GM12878 (cell line): ENCODE data around the gene HPX. TPM values are rescaled to one million over a fixed set of nuclear protein-coding genes. Genes with fewer than 3 reads are reported as not detected.
A peak's percentile ranks its signal among the peaks of the same experiment; 100 is the strongest.

ENCODE experiments used
- ATAC-seq: fragments of 200-7000 bp; cut with Tn5 transposase; 3 replicates; pipeline ENCODE4 v1.9.1; 2020; ENCODE audit warnings: mild to moderate bottlenecking, moderate library complexity
- BruUV-seq: library from RNA; stranded (reverse); fragments of 400-500 nt; replicated peaks from 2 replicates; lab custom pipeline; 2021; lab: Mats Ljungman, UMichigan
- CTCF ChIA-PET: fragments of 300-600 bp; sonication (Branson Sonifier 250); formaldehyde crosslinking; extraction: SDS; loops from one replicate; lab custom pipeline; 2021; ENCODE audit warnings: inconsistent platforms; lab: Yijun Ruan, JAX
- POLR2A ChIA-PET: fragments of 350-600 bp; formaldehyde crosslinking; extraction: SDS; loops from one replicate; lab custom pipeline; 2021; ENCODE audit warnings: inconsistent platforms; lab: Charles Lee
- RAD21 ChIA-PET: fragments of 300-600 bp; sonication (Branson Sonifier 250); formaldehyde crosslinking; loops from one replicate; lab custom pipeline; 2023; ENCODE audit warnings: antibody characterized with exemption; ENCODE audit not compliant: unreplicated experiment; lab: Charles Lee
- SMC1A ChIA-PET: fragments of 300-600 bp; sonication (Branson Sonifier 250); formaldehyde crosslinking; loops from one replicate; lab custom pipeline; 2023; ENCODE audit not compliant: unreplicated experiment, uncharacterized antibody; lab: Charles Lee
- DNase-seq: peaks from one replicate; pipeline ENCODE4 v3.0.0-alpha.2; 2011; ENCODE audit warnings: low read depth, low spot score
- FAIRE-seq: peaks from 3 replicates; lab custom pipeline; 2011; peaks lifted over from hg19 to GRCh38; lab: Jason Lieb, UNC
- H2AFZ ChIP-seq: 2 replicates; pipeline ENCODE4 v1.6.0; 2011; ENCODE audit warnings: low read depth, low read length, control low read depth; ENCODE audit not compliant: control insufficient read depth
- H3K27ac ChIP-seq: 2 replicates; pipeline ENCODE4 v1.5.1; 2011; ENCODE audit warnings: control low read depth; ENCODE audit not compliant: control insufficient read depth, insufficient read depth
- H3K27me3 ChIP-seq, 2 experiments: replicated peaks in 1 of 2; 2 replicates each; pipeline versions ENCODE4 v1.6.0 to v1.6.1; 2011; ENCODE audit warnings: low read length in 1 of 2; ENCODE audit not compliant: control insufficient read depth in 2 of 2, insufficient read depth in 2 of 2
- H3K36me3 ChIP-seq, 2 experiments: 2 replicates each; pipeline ENCODE4 v1.5.1; 2011; ENCODE audit warnings: low read length in 1 of 2; ENCODE audit not compliant: control insufficient read depth in 2 of 2, insufficient read depth in 2 of 2
- H3K4me1 ChIP-seq: 2 replicates; pipeline ENCODE4 v1.6.1; 2011; ENCODE audit warnings: mild to moderate bottlenecking, low read length, moderate library complexity, mixed read lengths; ENCODE audit not compliant: control insufficient read depth, insufficient read depth
- H3K4me2 ChIP-seq: 2 replicates; pipeline ENCODE4 v1.6.0; 2011; ENCODE audit warnings: control low read depth; ENCODE audit not compliant: control insufficient read depth, insufficient read depth
- H3K4me3 ChIP-seq: fragments of 200-600 bp; sonication (generic); 2 replicates; pipeline ENCODE4 v1.5.1; 2016
- H3K79me2 ChIP-seq: 2 replicates; pipeline ENCODE4 v1.6.0; 2011; ENCODE audit warnings: low read length; ENCODE audit not compliant: control insufficient read depth, insufficient read depth
- H3K9ac ChIP-seq: 2 replicates; pipeline ENCODE4 v1.8.0; 2011; ENCODE audit warnings: low read length, control low read depth, mixed read lengths; ENCODE audit not compliant: control insufficient read depth, insufficient read depth
- H3K9me3 ChIP-seq: replicated peaks from 3 replicates; pipeline ENCODE4 v1.5.1; 2011; ENCODE audit warnings: mild to moderate bottlenecking, low read length; ENCODE audit not compliant: control insufficient read depth, insufficient read depth
- H4K20me1 ChIP-seq: 2 replicates; pipeline ENCODE4 v1.6.0; 2011; ENCODE audit not compliant: control insufficient read depth, insufficient read depth
- ATF3 ChIP-seq: IDR thresholded peaks from 2 replicates; pipeline ENCODE4 v1.6.1; 2011; ENCODE audit warnings: low read depth, mild to moderate bottlenecking, low read length, moderate library complexity, borderline replicate concordance; ENCODE audit errors: extremely low read depth
- ATF7 ChIP-seq: fragments of 450-650 bp; IDR thresholded peaks from 2 replicates; pipeline ENCODE4 v1.6.1; 2016; ENCODE audit warnings: low read depth, mild to moderate bottlenecking
- BACH1 ChIP-seq: fragments of 450-650 bp; IDR thresholded peaks from 2 replicates; pipeline ENCODE4 v1.6.1; 2017; ENCODE audit warnings: mild to moderate bottlenecking, borderline replicate concordance
- BCL3 ChIP-seq: IDR thresholded peaks from 2 replicates; pipeline ENCODE4 v1.6.1; 2011; ENCODE audit warnings: borderline replicate concordance, low read depth, mild to moderate bottlenecking, moderate library complexity, low read length; ENCODE audit not compliant: insufficient read depth, poor library complexity, severe bottlenecking
- BCLAF1 ChIP-seq: fragments of 450-650 bp; IDR thresholded peaks from 2 replicates; pipeline ENCODE4 v1.6.1; 2017; ENCODE audit warnings: antibody characterized with exemption, mild to moderate bottlenecking, moderate library complexity
- CBX3 ChIP-seq: fragments of 200-600 bp; sonication (generic); IDR thresholded peaks from 2 replicates; pipeline ENCODE4 v1.6.1; 2016; ENCODE audit warnings: low read depth, borderline replicate concordance
- EED ChIP-seq: sonication (generic); IDR thresholded peaks from 2 replicates; pipeline ENCODE4 v1.6.1; 2016; ENCODE audit warnings: antibody characterized with exemption, low read depth
- EP300 ChIP-seq, 2 experiments: fragments of 150-350 bp in 1 of 2; IDR thresholded peaks; 2 replicates each; pipeline ENCODE4 v1.6.1; 2011 to 2012; ENCODE audit warnings: low read depth in 2 of 2, low read length in 2 of 2, borderline replicate concordance in 1 of 2, improper control_type of control experiment in 1 of 2, inconsistent platforms in 1 of 2; ENCODE audit not compliant: control insufficient read depth in 1 of 2
- FOXM1 ChIP-seq: IDR thresholded peaks from 2 replicates; pipeline ENCODE4 v1.6.1; 2012; ENCODE audit warnings: low read depth, mild to moderate bottlenecking, inconsistent platforms, low read length, moderate library complexity
- HCFC1 ChIP-seq: fragments of 150-350 bp; IDR thresholded peaks from 2 replicates; pipeline ENCODE4 v1.6.1; 2014; ENCODE audit warnings: low read length
- HDAC6 ChIP-seq: fragments of 200-600 bp; sonication (generic); IDR thresholded peaks from one replicate; pipeline ENCODE4 v1.8.0; 2017; ENCODE audit warnings: antibody characterized with exemption; ENCODE audit not compliant: unreplicated experiment
- KAT2A ChIP-seq: conservative IDR thresholded peaks from 2 replicates; pipeline ENCODE4 v1.6.1; 2011; ENCODE audit warnings: low read depth, low read length; ENCODE audit not compliant: control insufficient read depth
- NFYA ChIP-seq: IDR thresholded peaks from 2 replicates; pipeline ENCODE4 v1.6.1; 2011; ENCODE audit warnings: low read depth, mild to moderate bottlenecking, low read length, improper control_type of control experiment, borderline replicate concordance
- NR2C1 ChIP-seq: fragments of 450-650 bp; IDR thresholded peaks from 2 replicates; pipeline ENCODE4 v1.6.1; 2017; ENCODE audit warnings: antibody characterized with exemption, mild to moderate bottlenecking, moderate library complexity
- RFX5 ChIP-seq: IDR thresholded peaks from 2 replicates; pipeline ENCODE4 v1.6.1; 2011; ENCODE audit warnings: low read depth, low read length, improper control_type of control experiment
- SPI1 ChIP-seq: IDR thresholded peaks from 2 replicates; pipeline ENCODE4 v1.6.1; 2011; ENCODE audit warnings: low read depth, mild to moderate bottlenecking, low read length, moderate library complexity, borderline replicate concordance; ENCODE audit not compliant: insufficient read depth
- STAT1 ChIP-seq: fragments of 450-650 bp; conservative IDR thresholded peaks from 2 replicates; pipeline ENCODE4 v1.6.1; 2014; ENCODE audit warnings: antibody characterized with exemption, mild to moderate bottlenecking
- TBL1XR1 ChIP-seq: IDR thresholded peaks from 2 replicates; pipeline ENCODE4 v1.6.1; 2012; ENCODE audit warnings: low read depth, low read length, improper control_type of control experiment
- WGBS: methylation state at CpG from one replicate; pipeline ENCODE4 v1.1.6; 2016; ENCODE audit warnings: low lambda C conversion rate; ENCODE audit not compliant: insufficient replicate concordance, insufficient coverage; ENCODE audit errors: missing lambda C conversion rate; 5-methylcytosine and 5-hydroxymethylcytosine counted together
- in situ Hi-C: fragments of 300-500 bp; cut with MboI; formaldehyde crosslinking; loops from 9 replicates; pipeline ENCODE4 v1.14.3; 2018; ENCODE audit warnings: mixed read lengths
- intact Hi-C: fragments of 100-400 bp; cut with micrococcal nuclease; formaldehyde crosslinking; loops from one replicate; pipeline ENCODE4 v1.14.2; 2022; ENCODE audit not compliant: unreplicated experiment
- polyA plus RNA-seq, 11 experiments: library from polyadenylated mRNA; depleted of rRNA in 4 of 11; unstranded in 6 of 11; stranded (reverse) in 5 of 11; fragments of >200 nt; fragmentation: Nextera tagmentation in 4 of 11; fragmentation: Illumina TruSeq in 1 of 11; extraction: Ambion mirVana in 4 of 11; extraction: Trizol in 1 of 11; gene quantifications; 1 replicate in 1 of 11; 2 replicates in 10 of 11; pipeline versions ENCODE4 v1.2.1 to v1.2.3, GENCODE V29; 2011 to 2016; ENCODE audit warnings: inconsistent platforms in 2 of 11, missing spikeins in 2 of 11, low read depth in 1 of 11
- total RNA-seq, 4 experiments: library from RNA; depleted of rRNA in 3 of 4; stranded (reverse); fragments of >200 nt in 3 of 4; fragmentation: Illumina TruSeq in 1 of 4; extraction: Trizol in 1 of 4; gene quantifications; 2 replicates each; pipeline versions ENCODE4 v1.2.1 to v1.2.3, GENCODE V29; 2013 to 2021

Gene HPX
- total and polyA plus RNA-seq, 10 of the 15 experiments (the other 5 are each of a cell fraction or from before 2014, with no cell fraction given): 0.08 to 1.7 (median 0.18) TPM; not detected in 1

GRCh38 chr11:6437993-6438392, 2.8 kb downstream of the HPX start:
- ChIA-PET POLR2A (interaction anchor here (0.7 kb wide), 1 partner anchor 37 kb away, joined by 3 read pairs; no protein-coding TSS in a partner anchor), SMC1A (interaction anchor here (0.5 to 12.8 kb wide), 7 partner anchors 14 to 1124 kb away, joined by 3 to 293 read pairs (median 4); no protein-coding TSS in a partner anchor), RAD21 (interaction anchor here (1.0 to 14.2 kb wide), 4 partner anchors 43 to 245 kb away, joined by 4 to 305 read pairs (median 10); partner anchors contain the start of genes ARFIP2, MRPL17 and TIMM10B), CTCF (interaction anchor here (0.6 to 17.4 kb wide), 17 partner anchors 8 to 320 kb away, joined by 3 to 560 read pairs (median 5); partner anchors contain the start of genes ARFIP2 and TIMM10B)
- Histone ChIP-seq H3K9me3 (no peaks in the 10 kb centered on the region), H3K4me1 (peaks cover 17% of the 10 kb centered on the region), H4K20me1 (no peaks in the 10 kb centered on the region), H2AFZ (peak overlapping the region; percentile 26; the same call in 1 of the 2 replicates), H3K27me3 (no peaks in the 10 kb centered on the region), H3K4me2 (no peak overlapping the region), H3K4me3 (no peak overlapping the region), H3K9ac (no peak overlapping the region), H3K27ac (no peak overlapping the region), H3K36me3 (no peaks in the 10 kb centered on the region), H3K79me2 (no peaks in the 10 kb centered on the region)
- BruUV-seq: no TSS peak
- 33% methylated on average over 3 of the region's 3 CpGs for WGBS
- intact Hi-C loops: no loop called here
- no peak for DNase-seq
- in situ Hi-C loops: no loop called here
- 0 out of 3 replicates have a peak, but pooled peaks have one; percentile 10 for ATAC-seq
- FAIRE-seq: no peak
- TF ChIP-seq HDAC6: no peak
- TF ChIP-seq STAT1: no peak
- TF ChIP-seq HCFC1: no peak
- TF ChIP-seq KAT2A: no peak
- no peak for TF ChIP-seq BACH1
- peak; percentile 30; the same call in 1 of the 2 replicates for TF ChIP-seq SPI1
- 0 out of 2 replicates have a peak, but pooled peaks have one; percentile 16 for TF ChIP-seq ATF3
- TF ChIP-seq BCL3: no peak
- TF ChIP-seq ATF7: no peak
- no peak for TF ChIP-seq BCLAF1
- no peak for TF ChIP-seq NFYA
- no peak for TF ChIP-seq CBX3
- no peak for TF ChIP-seq NR2C1
- TF ChIP-seq FOXM1: no peak
- TF ChIP-seq TBL1XR1: no peak
- TF ChIP-seq RFX5: no peak
- TF ChIP-seq EP300 (IDR thresholded peaks at IDR 0.05; ENCODE audit: borderline replicate concordance in 1 of 2, control insufficient read depth in 1 of 2, low read depth in 2 of 2, low read length in 2 of 2): no peak
- TF ChIP-seq EED: peak; percentile 36; the same call in 1 of the 2 replicates
